Upper lobe of right lung (tissue), 1 donor: ENCODE measurements around the gene PRAC2. TPM values are rescaled to one million over a fixed set of nuclear protein-coding genes. Genes with fewer than 3 reads are reported as not detected.

ENCODE experiments used
- ATAC-seq: fragments of 200-7000 bp; cut with Tn5 transposase; one replicate; pipeline ENCODE4 v1.9.1; 2020; ENCODE audit warnings: mild to moderate bottlenecking, moderate library complexity
- DNase-seq: peaks from one replicate; pipeline ENCODE4 v3.0.0-alpha.2; 2020
- H3K27ac ChIP-seq: fragments of 200-600 bp; one replicate; pipeline ENCODE4 v1.8.0; 2022
- H3K27me3 ChIP-seq: fragments of 200-600 bp; one replicate; pipeline ENCODE4 v1.8.0; 2022; ENCODE audit warnings: mild to moderate bottlenecking
- H3K36me3 ChIP-seq: fragments of 200-600 bp; one replicate; pipeline ENCODE4 v1.8.0; 2022
- H3K4me1 ChIP-seq: fragments of 200-600 bp; one replicate; pipeline ENCODE4 v1.8.0; 2022
- H3K4me3 ChIP-seq: fragments of 200-600 bp; one replicate; pipeline ENCODE4 v1.8.0; 2022; ENCODE audit warnings: mild to moderate bottlenecking
- H3K9me3 ChIP-seq: fragments of 200-600 bp; one replicate; pipeline ENCODE4 v1.8.0; 2022
- intact Hi-C: fragments of 100-400 bp; cut with DNase I; formaldehyde crosslinking; loops from one replicate; pipeline ENCODE4 v1.11.0; 2022
- total RNA-seq: library from RNA; stranded (reverse); fragmentation: NEBNext Ultra II Directional; extraction: Animal tissue kit (Norgen Biotek cat#: 25700); gene quantifications from one replicate; pipeline ENCODE4 v1.2.1, GENCODE V29; 2021
- TF ChIP-seq, protein P1 (sequence below): fragments of 200-600 bp; IDR thresholded peaks from one replicate; pipeline ENCODE4 v1.8.0; 2022; ENCODE audit warnings: antibody characterized with exemption
- donor health status: DM: no; HTN: yes; CAD: no; lungs with severe emphysema.

The PRAC2 gene
- total RNA-seq, 1 donor from 2014 or later, result not detected

DNA sequence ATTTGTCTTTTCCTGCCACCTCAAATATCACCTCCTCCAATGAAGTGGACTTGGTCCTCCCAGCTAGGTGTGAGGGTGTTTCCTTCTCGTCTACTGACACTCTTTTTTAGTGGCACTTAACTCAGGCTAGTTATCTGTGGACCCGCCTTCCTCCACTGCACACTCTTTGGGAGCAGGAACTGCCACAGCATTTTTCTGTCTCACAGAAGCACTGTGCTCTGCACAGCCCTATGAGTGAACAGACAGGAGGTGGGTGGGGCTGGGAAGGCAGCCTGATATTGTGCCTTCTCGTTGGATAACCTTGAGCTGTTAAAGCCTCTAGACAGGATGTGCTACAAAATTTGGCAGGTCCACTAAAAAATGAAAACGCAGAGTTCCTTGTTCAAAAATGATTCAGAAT, 37.4 kb downstream of the PRAC2 start:
- H3K4me3 ChIP-seq, result no peak overlapping the region
- peaks cover 80% of the 10 kb centered on the region for H3K27me3 ChIP-seq
- no peaks in the 10 kb centered on the region for H3K9me3 ChIP-seq
- intact Hi-C loops, result no loop called here
- no peak for ATAC-seq
- no peak overlapping the region for H3K27ac ChIP-seq
- H3K4me1 ChIP-seq, result no peaks in the 10 kb centered on the region
- TF ChIP-seq, protein P1, sequence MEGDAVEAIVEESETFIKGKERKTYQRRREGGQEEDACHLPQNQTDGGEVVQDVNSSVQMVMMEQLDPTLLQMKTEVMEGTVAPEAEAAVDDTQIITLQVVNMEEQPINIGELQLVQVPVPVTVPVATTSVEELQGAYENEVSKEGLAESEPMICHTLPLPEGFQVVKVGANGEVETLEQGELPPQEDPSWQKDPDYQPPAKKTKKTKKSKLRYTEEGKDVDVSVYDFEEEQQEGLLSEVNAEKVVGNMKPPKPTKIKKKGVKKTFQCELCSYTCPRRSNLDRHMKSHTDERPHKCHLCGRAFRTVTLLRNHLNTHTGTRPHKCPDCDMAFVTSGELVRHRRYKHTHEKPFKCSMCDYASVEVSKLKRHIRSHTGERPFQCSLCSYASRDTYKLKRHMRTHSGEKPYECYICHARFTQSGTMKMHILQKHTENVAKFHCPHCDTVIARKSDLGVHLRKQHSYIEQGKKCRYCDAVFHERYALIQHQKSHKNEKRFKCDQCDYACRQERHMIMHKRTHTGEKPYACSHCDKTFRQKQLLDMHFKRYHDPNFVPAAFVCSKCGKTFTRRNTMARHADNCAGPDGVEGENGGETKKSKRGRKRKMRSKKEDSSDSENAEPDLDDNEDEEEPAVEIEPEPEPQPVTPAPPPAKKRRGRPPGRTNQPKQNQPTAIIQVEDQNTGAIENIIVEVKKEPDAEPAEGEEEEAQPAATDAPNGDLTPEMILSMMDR, result no peak
- DNase-seq, result peak; percentile 7
- no peaks in the 10 kb centered on the region for H3K36me3 ChIP-seq

- TF ChIP-seq, protein P1, result no peak
- Histone ChIP-seq H3K27me3 (peaks cover 75% of the 10 kb centered on the region), H3K4me1 (no peaks in the 10 kb centered on the region), H3K9me3 (no peaks in the 10 kb centered on the region), H3K27ac (no peak overlapping the region), H3K36me3 (no peaks in the 10 kb centered on the region), H3K4me3 (no peak overlapping the region)
- intact Hi-C loops, result no loop called here
- DNase-seq (no peak), ATAC-seq (no peak)
Observed at GRCh38 chr17:48761114-48761513, 38.1 kb downstream of the PRAC2 start.

DNA sequence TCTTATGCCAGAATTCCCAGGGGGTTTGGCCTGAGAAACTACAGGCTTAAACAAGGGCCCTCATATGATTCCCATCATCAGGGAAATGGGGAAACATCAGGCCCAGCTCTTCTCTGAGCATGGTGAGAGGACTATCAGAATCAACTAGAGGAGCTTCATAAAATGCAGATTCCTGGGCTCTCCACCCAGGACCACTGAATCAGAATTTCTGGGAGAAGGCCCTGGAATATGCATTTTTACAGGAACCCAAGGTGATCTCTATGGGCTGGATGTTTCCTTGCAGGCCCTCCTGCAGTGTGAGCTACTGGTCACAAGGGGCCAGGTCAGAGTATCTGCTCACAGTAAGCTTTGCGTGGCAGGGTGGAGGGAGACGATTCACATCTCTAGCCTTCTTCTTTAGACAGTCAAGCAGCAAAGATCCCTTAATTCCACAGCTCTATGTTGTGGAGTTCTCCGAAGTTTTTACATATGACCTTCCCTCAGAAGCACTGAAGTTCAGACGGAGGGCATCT, 44.3 kb downstream of the PRAC2 start:
- no peaks in the 10 kb centered on the region for H3K4me1 ChIP-seq
- DNase-seq (peak; percentile 10), ATAC-seq (no peak)
- H3K27me3 ChIP-seq, result peaks cover 44% of the 10 kb centered on the region
- no peaks in the 10 kb centered on the region for H3K36me3 ChIP-seq
- no peak overlapping the region for H3K4me3 ChIP-seq
- H3K27ac ChIP-seq, result no peak overlapping the region
- intact Hi-C loops, result no loop called here
- H3K9me3 ChIP-seq, result no peaks in the 10 kb centered on the region
- TF ChIP-seq, protein P1, result no peak

GRCh38 chr17:48769009-48769675, 46.2 kb downstream of the PRAC2 start:
- TF ChIP-seq, protein P1, result no peak

GRCh38 chr17:48770954-48771353, 48.0 kb downstream of the PRAC2 start:
- H3K36me3 ChIP-seq, result no peaks in the 10 kb centered on the region
- ATAC-seq, result no peak
- H3K4me1 ChIP-seq, result no peaks in the 10 kb centered on the region
- intact Hi-C loops, result no loop called here
- DNase-seq, result peak; percentile 0
- peaks cover 37% of the 10 kb centered on the region for H3K27me3 ChIP-seq
- TF ChIP-seq, protein P1, result no peak
- no peak overlapping the region for H3K4me3 ChIP-seq
- no peaks in the 10 kb centered on the region for H3K9me3 ChIP-seq
- no peak overlapping the region for H3K27ac ChIP-seq

More at GRCh38 chr17:48769009-48769675, 46.2 kb downstream of the PRAC2 start:
- Histone ChIP-seq H3K4me1 (no peaks in the 10 kb centered on the region), H3K27ac (no peak overlapping the region), H3K27me3 (peaks cover 34% of the 10 kb centered on the region), H3K36me3 (no peaks in the 10 kb centered on the region), H3K9me3 (no peaks in the 10 kb centered on the region), H3K4me3 (no peak overlapping the region)
- ATAC-seq (peak; percentile 38), DNase-seq (peak; percentile 29)
- intact Hi-C loops, result no loop called here
